Lung (tissue), 12 donors: ENCODE measurements around the gene SLC16A5. TPM values are rescaled to one million over a fixed set of nuclear protein-coding genes. Genes with fewer than 3 reads are reported as not detected.
A peak's percentile ranks its signal among the peaks of the same experiment; 100 is the strongest.

Source experiments
- ATAC-seq: fragments of 200-7000 bp; cut with Tn5 transposase; one replicate; pipeline ENCODE4 v1.9.1; 2020; ENCODE audit warnings: moderate number of reproducible peaks; ENCODE audit not compliant: insufficient read depth, low FRiP score
- DNase-seq, 3 donors: peaks; one replicate each; pipeline ENCODE4 v3.0.0-alpha.2; 2013 to 2017
- H3K27ac ChIP-seq, 2 donors: one replicate each; pipeline ENCODE4 v1.5.1; 2013; ENCODE audit warnings: mild to moderate bottlenecking in 2 of 2, moderate library complexity in 2 of 2, control low read depth in 1 of 2, inconsistent platforms in 1 of 2, low read depth in 1 of 2, low read length in 1 of 2
- H3K27me3 ChIP-seq, 3 donors: one replicate each; pipeline ENCODE4 v1.5.1; 2013; ENCODE audit warnings: low read length in 2 of 3; ENCODE audit not compliant: control insufficient read depth in 3 of 3, insufficient read depth in 3 of 3
- H3K36me3 ChIP-seq, 4 donors: one replicate each; pipeline ENCODE4 v1.5.1; 2013; ENCODE audit warnings: low read length in 4 of 4, mild to moderate bottlenecking in 1 of 4, moderate library complexity in 1 of 4; ENCODE audit not compliant: control insufficient read depth in 4 of 4, insufficient read depth in 4 of 4
- H3K4me1 ChIP-seq, 5 donors: one replicate each; pipeline ENCODE4 v1.5.1; 2013; ENCODE audit warnings: low read length in 5 of 5, mild to moderate bottlenecking in 2 of 5, moderate library complexity in 1 of 5; ENCODE audit not compliant: control insufficient read depth in 5 of 5, insufficient read depth in 5 of 5
- H3K4me3 ChIP-seq: one replicate; pipeline ENCODE4 v1.5.1; 2013; ENCODE audit warnings: mild to moderate bottlenecking, control low read depth, moderate library complexity
- H3K9ac ChIP-seq, 2 donors: one replicate each; pipeline ENCODE4 v1.5.1; 2013; ENCODE audit warnings: low read length in 2 of 2, control low read depth in 1 of 2; ENCODE audit not compliant: insufficient read depth in 1 of 2
- H3K9me3 ChIP-seq, 4 donors: one replicate each; pipeline ENCODE4 v1.5.1; 2013; ENCODE audit warnings: low read length in 3 of 4, mild to moderate bottlenecking in 1 of 4, moderate library complexity in 1 of 4; ENCODE audit not compliant: control insufficient read depth in 4 of 4, insufficient read depth in 3 of 4
- WGBS, 2 donors: extraction: QIAGEN DNeasy Blood & Tissue Kit; methylation state at CpG; one replicate each; pipeline ENCODE4 v1.1.7; 2013; 5-methylcytosine and 5-hydroxymethylcytosine counted together
- polyA plus RNA-seq, 2 donors: library from polyadenylated mRNA; stranded (reverse); fragments of 200-250 nt; gene quantifications; one replicate each; pipeline ENCODE4 v1.2.1, GENCODE V29; 2013
- total RNA-seq, 2 donors: library from RNA; depleted of rRNA in 1 of 2; stranded (reverse); fragments of >200 nt in 1 of 2; gene quantifications; one replicate each; pipeline ENCODE4 v1.2.1, GENCODE V29; 2014 to 2021
- TF ChIP-seq, protein P1 (sequence below): IDR thresholded peaks from 2 replicates; pipeline ENCODE4 v1.5.1; 2012; ENCODE audit warnings: mild to moderate bottlenecking; ENCODE audit errors: control extremely low read depth, extremely low read depth
- donor health status: control.
- donor health status: control.
- donor health status: Bipolar disorder and iron deficiency.
- donor health status: healthy.
- donor health status: DM: yes; HTN: yes; CAD: no.

Gene SLC16A5
- total and polyA plus RNA-seq, 4 donors, result 27.9 to 74.0 (median 42.4) TPM

DNA sequence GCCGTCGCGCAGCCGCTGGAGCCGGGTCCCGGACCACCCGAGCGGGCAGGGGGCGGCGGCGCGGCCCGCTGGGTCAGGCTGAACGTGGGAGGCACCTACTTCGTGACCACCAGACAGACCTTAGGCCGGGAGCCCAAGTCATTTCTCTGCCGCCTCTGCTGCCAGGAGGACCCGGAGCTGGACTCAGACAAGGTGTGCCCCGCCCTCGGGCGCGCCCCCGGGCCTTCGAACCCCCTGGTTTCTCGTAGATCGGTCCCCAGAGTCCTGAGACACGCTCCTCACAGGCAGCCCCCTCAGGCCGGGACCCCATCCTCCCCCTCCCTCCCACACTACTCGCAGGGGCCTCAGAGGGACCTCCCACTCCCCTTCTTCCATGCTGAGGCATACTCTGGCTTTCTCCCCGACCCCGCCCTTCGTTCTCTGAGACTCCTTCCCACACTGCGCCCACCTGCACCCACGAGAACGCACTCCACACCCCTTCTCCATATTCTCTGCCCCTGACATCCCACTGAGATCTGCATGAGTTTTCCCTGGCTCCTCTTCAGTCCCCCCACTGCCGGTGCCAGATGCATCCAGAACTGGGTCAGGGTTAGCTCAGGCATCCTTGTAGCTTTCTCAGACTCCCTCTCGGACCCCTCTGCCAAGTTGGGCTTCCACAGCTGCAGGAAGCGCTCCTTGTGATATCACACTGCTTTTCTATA is 40.2 kb upstream of the SLC16A5 start:
- H3K4me1 ChIP-seq, result peaks cover 0 to 18% (median 3%) of the 10 kb centered on the region in 5 donors
- peaks cover 0 to 11% (median 8%) of the 10 kb centered on the region in 4 donors for H3K36me3 ChIP-seq
- H3K9me3 ChIP-seq, result no peaks in the 10 kb centered on the region
- H3K27ac ChIP-seq, result peak overlapping the region; percentile 64 to 91
- WGBS, 2 donors, result 1 to 2% methylated on average over 26 to 38 of the region's 38 CpGs
- H3K9ac ChIP-seq, result peak overlapping the region in 1 of 2 donors; percentile 49
- DNase-seq (peak; percentile 41 to 46 (median 42)), ATAC-seq (no peak)
- peak overlapping the region; percentile 94 for H3K4me3 ChIP-seq
- TF ChIP-seq, protein P1, sequence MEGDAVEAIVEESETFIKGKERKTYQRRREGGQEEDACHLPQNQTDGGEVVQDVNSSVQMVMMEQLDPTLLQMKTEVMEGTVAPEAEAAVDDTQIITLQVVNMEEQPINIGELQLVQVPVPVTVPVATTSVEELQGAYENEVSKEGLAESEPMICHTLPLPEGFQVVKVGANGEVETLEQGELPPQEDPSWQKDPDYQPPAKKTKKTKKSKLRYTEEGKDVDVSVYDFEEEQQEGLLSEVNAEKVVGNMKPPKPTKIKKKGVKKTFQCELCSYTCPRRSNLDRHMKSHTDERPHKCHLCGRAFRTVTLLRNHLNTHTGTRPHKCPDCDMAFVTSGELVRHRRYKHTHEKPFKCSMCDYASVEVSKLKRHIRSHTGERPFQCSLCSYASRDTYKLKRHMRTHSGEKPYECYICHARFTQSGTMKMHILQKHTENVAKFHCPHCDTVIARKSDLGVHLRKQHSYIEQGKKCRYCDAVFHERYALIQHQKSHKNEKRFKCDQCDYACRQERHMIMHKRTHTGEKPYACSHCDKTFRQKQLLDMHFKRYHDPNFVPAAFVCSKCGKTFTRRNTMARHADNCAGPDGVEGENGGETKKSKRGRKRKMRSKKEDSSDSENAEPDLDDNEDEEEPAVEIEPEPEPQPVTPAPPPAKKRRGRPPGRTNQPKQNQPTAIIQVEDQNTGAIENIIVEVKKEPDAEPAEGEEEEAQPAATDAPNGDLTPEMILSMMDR, result no peak
- no peaks in the 10 kb centered on the region for H3K27me3 ChIP-seq

GRCh38 chr17:75048249-75048878 is 39.4 kb upstream of the SLC16A5 start:
- H3K27ac ChIP-seq, result peak overlapping the region in 1 of 2 donors; percentile 27
- no peak for ATAC-seq

GRCh38 chr17:75049057-75049456 is 38.7 kb upstream of the SLC16A5 start:
- Histone ChIP-seq H3K9me3 (no peaks in the 10 kb centered on the region), H3K4me1 (peaks cover 0 to 18% (median 3%) of the 10 kb centered on the region in 5 donors), H3K9ac (peak overlapping the region in 1 of 2 donors; percentile 77), H3K4me3 (no peak overlapping the region), H3K27ac (no peak overlapping the region), H3K27me3 (no peaks in the 10 kb centered on the region), H3K36me3 (peaks cover 9 to 20% (median 16%) of the 10 kb centered on the region in 4 donors)
- ATAC-seq, result no peak
- TF ChIP-seq, protein P1, result no peak
- no peak for DNase-seq
- 89 to 96% methylated on average over 5 of the region's 5 CpGs for WGBS, 2 donors

More at GRCh38 chr17:75048249-75048878, 39.4 kb upstream of the SLC16A5 start:
- no peaks in the 10 kb centered on the region for H3K27me3 ChIP-seq
- peaks cover 0 to 18% (median 3%) of the 10 kb centered on the region in 5 donors for H3K4me1 ChIP-seq
- peak in 2 of 3 donors; percentile 30 to 34 for DNase-seq
- H3K4me3 ChIP-seq, result no peak overlapping the region
- H3K36me3 ChIP-seq, result peaks cover 6 to 17% (median 14%) of the 10 kb centered on the region in 4 donors
- no peaks in the 10 kb centered on the region for H3K9me3 ChIP-seq
- 37 to 43% methylated on average over 5 of the region's 5 CpGs for WGBS, 2 donors
- H3K9ac ChIP-seq, result peak overlapping the region in 1 of 2 donors; percentile 77
- TF ChIP-seq, protein P1, result no peak
